Ishikawa (cell line): ENCODE results near the gene SLC26A8.

ENCODE experiments used
- CEBPB ChIP-seq: IDR thresholded peaks from 2 replicates; pipeline ENCODE4 v1.6.1; 2012
- CREB1 ChIP-seq: IDR thresholded peaks from 2 replicates; pipeline ENCODE4 v1.6.1; 2012; ENCODE audit warnings: low read depth
- EGR1 ChIP-seq: IDR thresholded peaks from 2 replicates; pipeline ENCODE4 v1.6.1; 2012
- EP300 ChIP-seq: IDR thresholded peaks from 2 replicates; pipeline ENCODE4 v1.6.1; 2012; ENCODE audit warnings: borderline replicate concordance
- FOXM1 ChIP-seq: IDR thresholded peaks from 2 replicates; pipeline ENCODE4 v1.6.1; 2012; ENCODE audit warnings: low read depth, borderline replicate concordance
- NFIC ChIP-seq: IDR thresholded peaks from 2 replicates; pipeline ENCODE4 v1.6.1; 2012
- RAD21 ChIP-seq: IDR thresholded peaks from 2 replicates; pipeline ENCODE4 v1.6.1; 2012; ENCODE audit warnings: low read depth
- TAF1 ChIP-seq: IDR thresholded peaks from 2 replicates; pipeline ENCODE4 v1.6.1; 2012; ENCODE audit warnings: low read depth, mild to moderate bottlenecking
- TCF12 ChIP-seq: IDR thresholded peaks from 2 replicates; pipeline ENCODE4 v1.6.1; 2012; ENCODE audit warnings: low read depth
- TEAD4 ChIP-seq: IDR thresholded peaks from 2 replicates; pipeline ENCODE4 v1.6.1; 2012
- YY1 ChIP-seq: IDR thresholded peaks from 2 replicates; pipeline ENCODE4 v1.6.1; 2012; ENCODE audit warnings: low read depth
- ZBTB7A ChIP-seq: IDR thresholded peaks from 2 replicates; pipeline ENCODE4 v1.6.1; 2012; ENCODE audit warnings: low read depth
- TF ChIP-seq, protein P1 (sequence below): IDR thresholded peaks from 2 replicates; pipeline ENCODE4 v1.6.1; 2012
- TF ChIP-seq, protein P2 (sequence below): IDR thresholded peaks from 2 replicates; pipeline ENCODE4 v1.6.1; 2012; ENCODE audit warnings: low read depth, mild to moderate bottlenecking
- TF ChIP-seq, protein P3 (sequence below): IDR thresholded peaks from 2 replicates; pipeline ENCODE4 v1.6.1; 2012

Gene SLC26A8

DNA sequence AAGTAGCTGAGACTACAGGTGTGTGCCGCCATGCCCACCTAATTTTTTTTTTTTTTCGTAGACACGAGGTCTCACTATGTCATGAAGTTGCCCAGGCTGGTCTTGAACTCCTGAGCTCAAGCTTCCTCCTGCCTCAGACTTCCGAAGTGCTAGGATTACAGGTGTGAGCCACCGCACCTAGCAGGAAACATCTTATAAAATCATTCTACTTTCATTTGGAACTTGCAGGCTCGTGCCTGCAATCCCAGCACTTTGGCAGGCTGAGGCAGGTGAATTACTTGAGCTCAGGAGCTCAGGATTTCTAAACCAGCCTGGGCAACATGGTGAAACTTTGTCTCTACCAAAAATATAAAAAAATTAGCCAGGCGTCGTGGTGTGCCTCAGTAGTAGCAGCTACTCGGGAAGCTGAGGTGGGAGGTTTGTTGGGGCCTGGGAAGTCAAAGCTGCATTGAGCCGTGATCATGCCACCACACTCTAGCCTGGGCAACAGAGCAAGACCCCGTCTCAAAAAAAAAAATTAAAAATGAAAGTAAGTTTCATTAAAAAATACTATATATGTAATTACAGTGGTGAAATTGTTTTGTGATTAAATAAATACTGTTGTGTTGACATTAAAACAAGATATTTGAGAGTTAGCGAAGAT, 18.3 kb upstream of the SLC26A8 start:
- TF ChIP-seq YY1 (no peak), CEBPB (no peak), EGR1 (no peak), RAD21 (no peak), ZBTB7A (no peak), EP300 (no peak), TEAD4 (no peak)
- TF ChIP-seq, protein P1, sequence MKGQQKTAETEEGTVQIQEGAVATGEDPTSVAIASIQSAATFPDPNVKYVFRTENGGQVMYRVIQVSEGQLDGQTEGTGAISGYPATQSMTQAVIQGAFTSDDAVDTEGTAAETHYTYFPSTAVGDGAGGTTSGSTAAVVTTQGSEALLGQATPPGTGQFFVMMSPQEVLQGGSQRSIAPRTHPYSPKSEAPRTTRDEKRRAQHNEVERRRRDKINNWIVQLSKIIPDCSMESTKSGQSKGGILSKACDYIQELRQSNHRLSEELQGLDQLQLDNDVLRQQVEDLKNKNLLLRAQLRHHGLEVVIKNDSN = no peak

DNA sequence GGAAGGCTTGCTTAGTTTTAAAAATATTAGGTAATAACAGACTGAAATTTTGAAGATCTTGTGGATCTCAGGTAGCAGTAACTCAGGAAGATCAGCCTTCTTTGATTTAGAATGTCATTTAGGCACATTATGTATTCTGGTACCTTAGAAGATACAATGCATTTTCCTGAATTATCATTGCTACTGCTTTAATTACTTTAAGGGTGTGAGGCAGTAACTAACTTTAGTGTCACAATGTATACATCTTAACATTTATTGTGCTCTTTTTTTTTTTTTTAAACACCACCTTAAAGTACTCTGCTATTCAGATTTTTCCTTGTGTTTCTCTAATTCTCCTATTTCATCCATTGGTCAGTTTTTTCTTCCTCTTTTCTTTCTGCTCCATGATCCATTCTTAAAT, 16.5 kb upstream of the SLC26A8 start:
- TF ChIP-seq FOXM1 (no peak), TCF12 (no peak), TEAD4 (no peak), EGR1 (no peak), CEBPB (no peak)

DNA sequence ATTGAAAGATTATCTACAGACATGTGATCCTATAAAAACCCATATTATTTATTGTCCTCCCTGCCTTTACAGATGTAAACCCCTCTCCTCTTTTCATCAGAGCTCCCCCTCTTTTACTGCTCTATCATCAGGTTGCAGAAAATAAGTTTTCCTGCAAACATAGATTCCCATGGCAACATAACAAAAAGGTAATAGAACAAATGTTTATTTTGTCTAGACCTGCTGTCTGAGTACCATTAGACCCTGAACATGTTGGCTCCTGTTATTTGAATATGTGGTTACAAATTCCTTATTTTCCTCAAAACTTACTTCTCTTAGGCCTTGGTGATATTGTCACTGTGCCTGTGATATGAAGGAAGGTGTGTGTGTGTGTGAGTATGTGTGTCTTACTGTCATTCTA, 14.7 kb upstream of the SLC26A8 start:
- TF ChIP-seq YY1 (no peak), FOXM1 (no peak), TCF12 (no peak)
- TF ChIP-seq, protein P1 = no peak

DNA sequence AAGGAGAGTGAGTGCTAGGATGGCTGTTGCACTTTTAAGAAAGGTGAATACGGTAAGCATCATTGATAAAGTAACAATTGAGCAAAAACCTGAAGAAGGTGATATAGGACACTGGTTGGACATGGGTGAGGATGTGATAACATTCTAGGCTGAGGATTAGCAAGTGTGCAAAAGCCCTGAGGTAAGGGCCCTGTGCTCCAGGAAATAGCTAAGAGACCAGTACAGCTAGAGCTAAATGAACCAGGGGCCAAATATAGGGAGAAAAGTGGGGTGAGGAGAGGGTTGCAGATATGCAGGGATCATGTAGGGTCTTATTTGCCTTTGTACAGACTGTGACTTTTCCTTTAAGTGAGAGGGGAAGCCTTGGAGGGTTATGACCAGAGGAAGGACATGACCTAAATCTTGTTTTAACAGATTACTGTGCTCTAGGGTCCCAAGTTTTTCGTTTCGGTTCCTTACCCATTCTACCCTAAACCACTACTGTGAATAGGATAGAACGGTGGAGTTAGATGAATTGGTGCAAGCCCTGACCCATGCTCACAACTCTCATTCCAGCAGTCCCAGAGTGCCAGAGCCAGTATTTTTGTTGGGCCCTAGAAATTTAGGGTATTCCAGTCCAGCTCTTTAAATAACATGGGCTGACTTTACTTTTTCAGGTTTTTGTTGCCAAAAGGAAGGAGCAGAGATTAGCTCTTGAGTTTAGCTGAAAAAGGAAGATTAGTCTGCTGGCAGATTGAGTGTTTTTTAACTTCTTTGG, 13.9 kb upstream of the SLC26A8 start:
- TF ChIP-seq ZBTB7A = no peak
- TF ChIP-seq YY1 = no peak
- no peak for TF ChIP-seq RAD21
- TF ChIP-seq, protein P2, sequence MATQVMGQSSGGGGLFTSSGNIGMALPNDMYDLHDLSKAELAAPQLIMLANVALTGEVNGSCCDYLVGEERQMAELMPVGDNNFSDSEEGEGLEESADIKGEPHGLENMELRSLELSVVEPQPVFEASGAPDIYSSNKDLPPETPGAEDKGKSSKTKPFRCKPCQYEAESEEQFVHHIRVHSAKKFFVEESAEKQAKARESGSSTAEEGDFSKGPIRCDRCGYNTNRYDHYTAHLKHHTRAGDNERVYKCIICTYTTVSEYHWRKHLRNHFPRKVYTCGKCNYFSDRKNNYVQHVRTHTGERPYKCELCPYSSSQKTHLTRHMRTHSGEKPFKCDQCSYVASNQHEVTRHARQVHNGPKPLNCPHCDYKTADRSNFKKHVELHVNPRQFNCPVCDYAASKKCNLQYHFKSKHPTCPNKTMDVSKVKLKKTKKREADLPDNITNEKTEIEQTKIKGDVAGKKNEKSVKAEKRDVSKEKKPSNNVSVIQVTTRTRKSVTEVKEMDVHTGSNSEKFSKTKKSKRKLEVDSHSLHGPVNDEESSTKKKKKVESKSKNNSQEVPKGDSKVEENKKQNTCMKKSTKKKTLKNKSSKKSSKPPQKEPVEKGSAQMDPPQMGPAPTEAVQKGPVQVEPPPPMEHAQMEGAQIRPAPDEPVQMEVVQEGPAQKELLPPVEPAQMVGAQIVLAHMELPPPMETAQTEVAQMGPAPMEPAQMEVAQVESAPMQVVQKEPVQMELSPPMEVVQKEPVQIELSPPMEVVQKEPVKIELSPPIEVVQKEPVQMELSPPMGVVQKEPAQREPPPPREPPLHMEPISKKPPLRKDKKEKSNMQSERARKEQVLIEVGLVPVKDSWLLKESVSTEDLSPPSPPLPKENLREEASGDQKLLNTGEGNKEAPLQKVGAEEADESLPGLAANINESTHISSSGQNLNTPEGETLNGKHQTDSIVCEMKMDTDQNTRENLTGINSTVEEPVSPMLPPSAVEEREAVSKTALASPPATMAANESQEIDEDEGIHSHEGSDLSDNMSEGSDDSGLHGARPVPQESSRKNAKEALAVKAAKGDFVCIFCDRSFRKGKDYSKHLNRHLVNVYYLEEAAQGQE = no peak
- no peak for TF ChIP-seq NFIC
- TF ChIP-seq, protein P3, sequence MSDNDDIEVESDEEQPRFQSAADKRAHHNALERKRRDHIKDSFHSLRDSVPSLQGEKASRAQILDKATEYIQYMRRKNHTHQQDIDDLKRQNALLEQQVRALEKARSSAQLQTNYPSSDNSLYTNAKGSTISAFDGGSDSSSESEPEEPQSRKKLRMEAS = no peak
- no peak for TF ChIP-seq EP300

DNA sequence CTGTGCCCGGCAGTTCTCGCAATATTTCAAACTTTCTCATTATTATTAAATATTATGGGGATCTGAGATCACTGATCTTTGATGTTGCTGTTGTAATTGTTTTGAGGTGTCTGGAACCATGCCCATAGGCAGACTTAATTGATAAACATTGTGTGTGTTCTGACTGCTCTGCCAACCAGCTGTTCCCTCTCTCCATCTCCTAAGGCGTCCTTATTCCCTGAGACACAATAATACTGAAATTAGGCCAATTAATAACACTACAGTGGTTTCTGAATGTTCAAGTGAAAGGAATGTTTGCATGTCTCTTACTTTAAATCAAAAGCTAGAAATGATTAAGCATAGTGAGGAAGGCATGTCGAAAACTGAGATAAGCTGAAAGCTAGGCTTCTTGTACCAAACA, 10.8 kb upstream of the SLC26A8 start:
- TF ChIP-seq CREB1 (no peak), YY1 (no peak), TCF12 (no peak)
- TF ChIP-seq, protein P1 = no peak

DNA sequence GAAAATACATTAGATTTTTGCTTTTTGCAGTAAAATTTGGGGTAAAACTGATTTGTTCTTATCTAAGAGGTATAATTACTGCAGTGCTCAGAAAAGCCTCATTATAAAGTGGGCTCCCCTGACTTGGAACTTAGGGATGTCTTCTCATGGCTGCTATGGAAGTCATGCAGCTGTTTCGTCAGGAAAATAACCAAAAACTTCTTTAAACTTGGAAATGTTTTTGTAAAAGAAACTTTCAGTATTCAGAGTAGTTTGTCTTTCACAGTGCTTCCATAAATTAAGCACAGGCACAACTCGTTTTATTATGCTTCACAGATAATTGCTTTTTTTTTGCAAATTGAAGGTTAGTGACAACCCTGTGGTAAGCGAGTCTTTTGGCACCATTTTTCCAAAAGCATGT, 10.0 kb upstream of the SLC26A8 start:
- no peak for TF ChIP-seq EP300
- TF ChIP-seq, protein P1 = no peak
- no peak for TF ChIP-seq RAD21
- TF ChIP-seq EGR1 = no peak
- TF ChIP-seq, protein P2 = no peak
- TF ChIP-seq ZBTB7A = no peak
- TF ChIP-seq CREB1 = no peak
- TF ChIP-seq CEBPB = no peak
- TF ChIP-seq, protein P3 = no peak
- TF ChIP-seq FOXM1 = no peak
- TF ChIP-seq TEAD4 = no peak
- TF ChIP-seq TAF1 = no peak
- no peak for TF ChIP-seq TCF12
- TF ChIP-seq NFIC = no peak
- TF ChIP-seq YY1 = no peak
